PC-9 (cell line): Measurements from ENCODE around the gene IER2. TPM values are rescaled to one million over a fixed set of nuclear protein-coding genes. Genes with fewer than 3 reads are reported as not detected.
"Not testable (repeated sequence)": the region's sequence is repeated elsewhere in the genome, so short reads cannot be mapped to it uniquely, and the experiment has no call there.

Experiments used
- BruUV-seq: library from RNA; stranded (reverse); fragments of 400-500 nt; replicated peaks from 2 replicates; lab custom pipeline; 2021; lab: Mats Ljungman, UMichigan
- CTCF ChIA-PET: fragments of 300-600 bp; sonication (Branson Sonifier 250); formaldehyde crosslinking; loops from one replicate; lab custom pipeline; 2022; ENCODE audit warnings: antibody characterized with exemption; lab: Charles Lee
- POLR2A ChIA-PET: fragments of 300-600 bp; sonication (Branson Sonifier 250); formaldehyde crosslinking; loops from one replicate; lab custom pipeline; 2022; ENCODE audit warnings: antibody characterized with exemption; ENCODE audit not compliant: unreplicated experiment; lab: Charles Lee
- DNase-seq, 2 experiments: peaks; one replicate each; pipeline versions ENCODE4 v3.0.0 to v3.0.0-alpha.2; 2015 to 2022; ENCODE audit warnings: mixed read lengths in 1 of 2
- H2AFZ ChIP-seq: fragments of 200-600 bp; sonication (generic); 2 replicates; pipeline ENCODE4 v1.8.1; 2017; ENCODE audit warnings: antibody characterized with exemption
- H3F3A ChIP-seq: fragments of 200-600 bp; sonication (generic); 2 replicates; pipeline ENCODE4 v1.8.1; 2017; ENCODE audit warnings: antibody characterized with exemption, mild to moderate bottlenecking, low read depth; ENCODE audit not compliant: insufficient read depth
- H3K27ac ChIP-seq: fragments of 200-600 bp; sonication (generic); 2 replicates; pipeline ENCODE4 v1.6.1; 2016; ENCODE audit warnings: mixed run types
- H3K27me3 ChIP-seq: fragments of 200-600 bp; sonication (generic); 2 replicates; pipeline ENCODE4 v1.6.1; 2016; ENCODE audit warnings: low read depth, mixed run types; ENCODE audit not compliant: insufficient read depth
- H3K36me3 ChIP-seq: fragments of 200-600 bp; sonication (generic); 2 replicates; pipeline ENCODE4 v1.6.1; 2016; ENCODE audit warnings: low read depth, mixed run types
- H3K4me1 ChIP-seq: fragments of 200-600 bp; sonication (generic); replicated peaks from 2 replicates; pipeline ENCODE4 v1.6.1; 2016; ENCODE audit warnings: mixed run types; ENCODE audit not compliant: insufficient read depth
- H3K4me2 ChIP-seq: fragments of 200-600 bp; sonication (generic); 2 replicates; pipeline ENCODE4 v1.6.1; 2017; ENCODE audit warnings: mixed run types
- H3K4me3 ChIP-seq: fragments of 200-600 bp; sonication (generic); 2 replicates; pipeline ENCODE4 v1.6.1; 2016; ENCODE audit warnings: mixed run types
- H3K79me2 ChIP-seq: fragments of 200-600 bp; sonication (generic); 2 replicates; pipeline ENCODE4 v1.6.1; 2017; ENCODE audit warnings: low read depth, mixed run types
- H3K9me2 ChIP-seq: fragments of 200-600 bp; sonication (generic); 2 replicates; pipeline ENCODE4 v1.8.1; 2017; ENCODE audit warnings: mild to moderate bottlenecking; ENCODE audit not compliant: insufficient read depth
- H3K9me3 ChIP-seq: fragments of 200-600 bp; sonication (generic); 2 replicates; pipeline ENCODE4 v1.8.1; 2016; ENCODE audit warnings: low read depth; ENCODE audit not compliant: insufficient read depth
- H4K20me1 ChIP-seq: fragments of 200-600 bp; sonication (generic); 2 replicates; pipeline ENCODE4 v1.8.1; 2017; ENCODE audit not compliant: insufficient read depth
- EZH2 ChIP-seq: fragments of 200-600 bp; sonication (generic); IDR thresholded peaks from 2 replicates; pipeline ENCODE4 v1.8.0; 2017; ENCODE audit warnings: antibody characterized with exemption, low read depth
- intact Hi-C: fragments of 100-400 bp; cut with micrococcal nuclease; formaldehyde crosslinking; loops from one replicate; pipeline ENCODE4 v1.10.0; 2022; ENCODE audit not compliant: unreplicated experiment
- total RNA-seq: library from RNA; stranded (reverse); gene quantifications from 2 replicates; pipeline ENCODE4 v1.2.3, GENCODE V29; 2021
- TF ChIP-seq, protein P1 (sequence below): fragments of 200-600 bp; sonication (generic); conservative IDR thresholded peaks from 2 replicates; pipeline ENCODE4 v1.6.1; 2017; ENCODE audit warnings: mixed run types, antibody characterized with exemption, mild to moderate bottlenecking, moderate library complexity

Gene IER2
- total RNA-seq, 1 experiment from 2014 or later, result 72.7 TPM

DNA sequence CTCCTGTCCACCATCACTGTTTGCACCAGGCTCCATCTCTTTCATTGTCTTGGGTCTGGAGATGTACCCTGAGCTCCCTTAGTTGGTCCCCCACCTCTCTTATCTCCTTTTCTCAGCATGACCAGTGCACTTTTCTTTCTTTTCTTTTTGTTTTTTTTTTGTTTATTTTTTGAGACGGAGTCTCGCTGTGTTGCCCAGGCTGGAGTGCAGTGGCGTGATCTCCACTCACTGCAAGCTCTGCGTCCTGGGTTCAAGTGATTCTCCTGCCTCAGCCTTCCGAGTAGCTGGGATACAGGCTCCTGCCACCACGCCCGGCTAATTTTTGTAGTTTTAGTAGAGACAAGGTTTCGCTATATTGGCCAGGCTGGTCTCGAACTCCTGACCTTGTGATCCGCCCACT is 28.1 kb downstream of the IER2 start:
- BruUV-seq, H3K27ac ChIP-seq, H3K36me3 ChIP-seq, H4K20me1 ChIP-seq, H3K4me3 ChIP-seq, H2AFZ ChIP-seq, H3K4me2 ChIP-seq, H3K9me3 ChIP-seq, H3K79me2 ChIP-seq, intact Hi-C loops, DNase-seq, H3K27me3 ChIP-seq, H3K9me2 ChIP-seq: not testable (repeated sequence)
- Histone ChIP-seq H3F3A (peaks cover 14% of the 10 kb centered on the region; the same call in 1 of the 2 replicates), H3K4me1 (peaks cover 11% of the 10 kb centered on the region)
- ChIA-PET CTCF (interaction anchor here (0.7 kb wide), 1 partner anchor 12 kb away, joined by 6 read pairs; no protein-coding TSS in a partner anchor), POLR2A (interaction anchor here (0.6 kb wide), 1 partner anchor 8 kb away, joined by 11 read pairs; no protein-coding TSS in a partner anchor)

DNA sequence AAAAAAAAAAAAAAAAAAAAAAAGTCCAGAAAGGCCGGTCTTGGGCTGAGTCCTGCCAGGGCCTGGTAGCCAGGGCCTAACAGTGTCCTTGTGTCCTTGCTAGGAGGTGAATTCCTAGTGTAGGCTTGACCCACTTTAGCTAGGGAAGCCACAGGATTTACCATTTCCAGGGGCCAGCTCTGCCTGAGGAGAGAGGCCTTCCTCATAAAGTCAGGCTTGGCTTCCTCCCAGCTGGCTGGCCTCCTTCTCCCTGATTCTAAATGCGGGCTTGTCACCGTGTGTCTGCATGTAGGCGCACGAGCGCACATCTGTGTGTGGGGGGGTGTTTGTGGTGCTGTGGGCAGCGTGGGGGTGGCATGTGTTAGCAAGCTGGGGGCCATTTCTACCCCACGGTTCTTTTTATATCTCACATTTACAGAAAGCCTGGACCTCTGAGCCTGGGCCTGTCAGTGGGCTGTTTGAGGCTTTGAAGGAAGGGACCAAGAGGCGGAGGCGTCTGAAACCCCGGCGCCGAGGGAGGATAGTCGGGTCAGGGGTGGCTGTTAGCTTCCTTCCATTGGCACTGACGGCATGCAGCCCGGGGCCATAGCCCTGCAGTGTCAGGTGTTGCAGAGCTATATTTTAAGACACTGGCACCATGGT is 31.7 kb downstream of the IER2 start:
- peaks cover 7% of the 10 kb centered on the region; the same call in 1 of the 2 replicates for H3F3A ChIP-seq
- no peaks in the 10 kb centered on the region for H3K9me3 ChIP-seq
- ChIA-PET POLR2A (no interaction called here), CTCF (interaction anchor here (0.6 kb wide), 1 partner anchor 1417 kb away, joined by 3 read pairs; no protein-coding TSS in a partner anchor)
- H3K27ac ChIP-seq, result no peak overlapping the region
- intact Hi-C loops, result no loop called here
- no peak overlapping the region for H3K4me2 ChIP-seq
- TF ChIP-seq EZH2, result no peak
- TF ChIP-seq, protein P1, sequence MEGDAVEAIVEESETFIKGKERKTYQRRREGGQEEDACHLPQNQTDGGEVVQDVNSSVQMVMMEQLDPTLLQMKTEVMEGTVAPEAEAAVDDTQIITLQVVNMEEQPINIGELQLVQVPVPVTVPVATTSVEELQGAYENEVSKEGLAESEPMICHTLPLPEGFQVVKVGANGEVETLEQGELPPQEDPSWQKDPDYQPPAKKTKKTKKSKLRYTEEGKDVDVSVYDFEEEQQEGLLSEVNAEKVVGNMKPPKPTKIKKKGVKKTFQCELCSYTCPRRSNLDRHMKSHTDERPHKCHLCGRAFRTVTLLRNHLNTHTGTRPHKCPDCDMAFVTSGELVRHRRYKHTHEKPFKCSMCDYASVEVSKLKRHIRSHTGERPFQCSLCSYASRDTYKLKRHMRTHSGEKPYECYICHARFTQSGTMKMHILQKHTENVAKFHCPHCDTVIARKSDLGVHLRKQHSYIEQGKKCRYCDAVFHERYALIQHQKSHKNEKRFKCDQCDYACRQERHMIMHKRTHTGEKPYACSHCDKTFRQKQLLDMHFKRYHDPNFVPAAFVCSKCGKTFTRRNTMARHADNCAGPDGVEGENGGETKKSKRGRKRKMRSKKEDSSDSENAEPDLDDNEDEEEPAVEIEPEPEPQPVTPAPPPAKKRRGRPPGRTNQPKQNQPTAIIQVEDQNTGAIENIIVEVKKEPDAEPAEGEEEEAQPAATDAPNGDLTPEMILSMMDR, result no peak
- no peak for DNase-seq
- no peaks in the 10 kb centered on the region for H3K9me2 ChIP-seq
- H3K36me3 ChIP-seq, result no peaks in the 10 kb centered on the region
- no peaks in the 10 kb centered on the region for H4K20me1 ChIP-seq
- no peak overlapping the region for H2AFZ ChIP-seq
- no peak overlapping the region for H3K4me3 ChIP-seq
- no peaks in the 10 kb centered on the region for H3K79me2 ChIP-seq
- no peaks in the 10 kb centered on the region for H3K4me1 ChIP-seq
- no peaks in the 10 kb centered on the region for H3K27me3 ChIP-seq
- no TSS peak for BruUV-seq

DNA sequence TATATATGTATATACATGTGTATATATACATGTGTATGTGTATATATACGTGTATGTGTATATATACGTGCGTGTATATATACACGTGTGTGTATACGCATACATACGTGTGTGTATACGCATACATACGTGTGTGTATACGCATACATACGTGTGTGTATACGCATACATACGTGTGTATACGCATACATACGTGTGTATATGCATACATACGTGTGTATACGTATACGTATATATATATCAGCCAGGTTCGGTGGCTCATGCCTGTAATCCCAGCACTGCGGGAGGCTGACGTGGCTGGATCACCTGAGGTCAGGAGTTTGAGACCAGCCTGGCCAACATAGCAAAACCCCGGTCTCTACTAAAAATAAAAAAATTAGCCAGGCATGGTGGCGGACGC is 34.7 kb downstream of the IER2 start:
- intact Hi-C loops, BruUV-seq, H3K27ac ChIP-seq, H3K79me2 ChIP-seq, H3K9me3 ChIP-seq, H2AFZ ChIP-seq, CTCF ChIA-PET, POLR2A ChIA-PET, H3K4me2 ChIP-seq, H3K4me3 ChIP-seq, H4K20me1 ChIP-seq, H3K27me3 ChIP-seq, DNase-seq, H3K36me3 ChIP-seq, H3K4me1 ChIP-seq, H3K9me2 ChIP-seq: not testable (repeated sequence)
- H3F3A ChIP-seq, result peaks cover 12% of the 10 kb centered on the region; the same call in 1 of the 2 replicates

DNA sequence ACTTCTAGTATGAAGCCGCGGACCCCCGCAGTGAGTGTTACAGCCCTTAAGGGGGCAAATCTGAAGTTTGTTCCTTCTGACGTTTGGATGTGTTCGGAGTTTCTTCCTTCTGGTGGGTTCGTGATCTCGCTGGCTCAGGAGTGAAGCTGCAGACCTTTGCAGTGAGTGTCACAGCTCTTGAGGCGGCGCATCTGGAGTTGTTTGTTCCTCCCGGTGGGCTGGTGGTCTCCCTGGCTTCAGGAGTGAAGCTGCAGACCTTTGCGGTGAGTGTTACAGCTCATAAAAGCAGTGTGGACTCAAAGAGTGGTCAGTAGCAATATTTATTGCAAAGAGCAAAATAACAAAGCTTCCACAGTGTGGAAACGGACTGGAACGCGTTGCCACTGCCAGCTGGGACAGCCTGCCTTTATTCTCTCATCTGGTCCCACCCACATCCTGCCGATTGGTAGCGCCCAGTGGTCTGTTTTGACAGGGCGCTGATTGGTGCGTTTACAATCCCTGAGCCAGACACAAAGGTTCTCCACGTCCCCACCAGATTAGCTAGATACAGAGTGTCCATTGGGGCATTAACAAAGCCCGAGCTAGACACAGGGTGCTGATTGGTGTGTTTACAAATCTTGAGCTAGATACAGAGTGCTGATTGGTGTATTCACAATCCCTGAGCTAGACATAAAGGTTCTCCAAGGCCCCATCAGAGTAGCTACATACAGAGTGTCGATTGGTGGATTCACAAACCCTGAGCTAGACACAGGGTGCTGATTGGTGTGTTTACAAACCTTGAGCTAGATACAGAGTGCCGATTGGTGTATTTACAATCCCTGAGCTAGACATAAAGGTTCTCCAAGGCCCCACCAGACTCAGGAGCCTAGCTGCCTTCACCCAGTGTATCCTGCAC is 35.8 kb downstream of the IER2 start:
- H3K4me3 ChIP-seq, H4K20me1 ChIP-seq, H3K79me2 ChIP-seq, BruUV-seq, DNase-seq, H3K4me1 ChIP-seq, H3K4me2 ChIP-seq, H2AFZ ChIP-seq, H3K27ac ChIP-seq, H3K9me3 ChIP-seq, CTCF ChIA-PET, intact Hi-C loops, H3K9me2 ChIP-seq, H3K27me3 ChIP-seq, H3K36me3 ChIP-seq: not testable (repeated sequence)
- POLR2A ChIA-PET, result interaction anchor here (0.6 kb wide), 1 partner anchor 15 kb away, joined by 5 read pairs; no protein-coding TSS in a partner anchor
- H3F3A ChIP-seq, result peaks cover 12% of the 10 kb centered on the region; the same call in 1 of the 2 replicates

DNA sequence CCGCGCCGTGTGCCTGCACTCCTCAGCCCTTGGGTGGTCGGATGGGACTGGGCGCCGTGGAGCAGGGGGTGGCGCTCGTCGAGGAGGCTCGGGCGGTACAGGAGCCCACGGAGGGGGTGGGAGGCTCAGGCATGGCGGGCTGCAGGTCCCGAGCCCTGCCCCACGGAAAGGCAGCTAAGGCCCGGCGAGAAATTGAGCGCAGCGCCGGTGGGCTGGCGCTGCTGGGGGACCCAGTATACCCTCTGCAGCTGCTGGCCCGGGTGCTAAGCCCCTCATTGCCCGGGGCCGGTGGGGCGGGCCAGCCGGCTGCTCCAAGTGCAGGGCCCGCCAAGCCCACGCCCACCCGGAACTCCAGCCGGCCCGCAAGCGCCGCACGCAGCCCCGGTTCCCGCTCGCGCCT is 36.5 kb downstream of the IER2 start:
- BruUV-seq, H3K27me3 ChIP-seq, H4K20me1 ChIP-seq, H3K9me2 ChIP-seq, H3K79me2 ChIP-seq, H2AFZ ChIP-seq, intact Hi-C loops, H3K4me1 ChIP-seq, CTCF ChIA-PET, H3K27ac ChIP-seq, H3K36me3 ChIP-seq, POLR2A ChIA-PET, H3K4me3 ChIP-seq, H3F3A ChIP-seq, H3K9me3 ChIP-seq, H3K4me2 ChIP-seq, DNase-seq: not testable (repeated sequence)
